Stimulated activated CD4-positive, alpha-beta T cell treated with anti-CD3 and anti-CD28 coated beads, Interleukin-15, amount 100 ng/mL, for 1 hour (primary cell): ENCODE data around the gene RANBP17.

Source experiments
- DNase-seq, 2 donors: peaks; one replicate each; pipeline ENCODE4 v3.0.0-alpha.2; 2020; ENCODE audit warnings: low read depth in 1 of 2, low spot score in 1 of 2

Gene RANBP17

DNA sequence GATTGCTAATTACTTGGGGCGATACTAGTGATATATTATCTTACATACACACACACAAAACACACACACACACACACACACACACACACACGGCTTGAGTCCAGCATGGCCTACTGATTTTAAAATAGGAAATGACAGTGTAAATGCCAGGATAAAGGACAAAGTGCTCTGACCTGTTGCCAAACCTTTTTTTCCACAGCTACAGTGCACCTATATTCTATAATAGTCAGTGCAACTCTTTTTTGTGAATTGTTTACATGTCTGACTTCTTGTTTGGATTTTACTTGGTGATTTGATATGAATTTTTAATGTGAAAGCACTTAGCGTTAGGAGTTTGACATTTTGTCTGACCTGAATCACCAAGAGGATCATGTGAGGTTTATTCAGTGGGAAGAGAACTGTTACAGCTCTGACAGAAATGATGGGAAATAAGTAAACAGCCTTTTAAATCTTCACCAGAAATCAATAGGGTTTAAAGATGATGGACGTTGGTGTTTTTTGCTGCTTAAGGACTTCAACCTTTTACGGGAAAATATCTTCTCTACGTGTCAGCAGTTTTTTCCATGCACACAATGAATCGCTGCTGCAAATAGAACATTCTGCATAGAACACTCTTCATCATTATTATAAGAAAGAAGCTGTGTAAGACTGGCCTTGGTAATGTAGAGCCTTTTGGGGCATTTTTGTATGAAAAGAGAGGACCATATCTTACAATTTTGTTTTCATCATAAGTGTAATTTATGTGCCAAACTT lies 218.5 kb downstream of the RANBP17 start:
- no peak for DNase-seq

DNA sequence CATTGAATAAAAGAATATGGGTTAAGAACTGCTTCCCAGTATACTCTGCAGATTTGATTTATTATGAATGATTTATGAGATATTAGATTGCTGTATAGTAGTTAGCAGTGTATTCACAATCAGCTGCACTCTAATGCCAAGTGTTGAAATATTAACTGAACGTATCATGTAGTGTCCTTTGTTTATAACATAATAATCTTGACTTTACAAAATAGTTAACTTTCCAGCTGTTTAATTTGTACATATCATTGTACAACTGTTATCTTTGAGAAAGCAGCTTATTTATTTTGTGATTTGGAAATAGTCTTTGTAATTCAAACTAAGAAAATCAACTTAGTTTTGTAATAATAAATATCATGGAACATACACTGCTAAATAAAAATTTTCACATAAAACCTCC lies 219.5 kb downstream of the RANBP17 start:
- DNase-seq, result no peak

- no peak for DNase-seq
Observed at GRCh38 chr5:171092194-171092593, 230.4 kb downstream of the RANBP17 start.

- DNase-seq, result no peak
Observed at GRCh38 chr5:171093598-171093997, 231.8 kb downstream of the RANBP17 start.

DNA sequence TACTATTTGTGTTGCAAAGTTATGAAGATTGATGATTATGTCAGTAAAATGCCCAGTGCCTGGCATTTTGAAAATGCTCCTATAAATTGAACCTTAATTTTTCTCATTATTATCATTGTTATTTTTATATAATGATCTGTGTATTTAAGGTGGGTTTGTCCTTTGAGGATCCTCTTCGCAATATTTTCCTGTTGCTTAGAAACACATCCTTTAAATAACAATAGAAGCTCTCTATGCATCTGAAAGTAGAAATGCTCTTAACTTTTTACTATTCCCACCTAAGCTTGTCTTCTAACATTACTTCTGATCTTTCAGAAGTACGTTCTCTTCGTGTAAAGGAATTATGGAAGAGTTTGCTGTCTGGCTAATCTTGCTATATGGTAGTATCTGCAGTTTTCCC lies 232.5 kb downstream of the RANBP17 start:
- no peak for DNase-seq

DNA sequence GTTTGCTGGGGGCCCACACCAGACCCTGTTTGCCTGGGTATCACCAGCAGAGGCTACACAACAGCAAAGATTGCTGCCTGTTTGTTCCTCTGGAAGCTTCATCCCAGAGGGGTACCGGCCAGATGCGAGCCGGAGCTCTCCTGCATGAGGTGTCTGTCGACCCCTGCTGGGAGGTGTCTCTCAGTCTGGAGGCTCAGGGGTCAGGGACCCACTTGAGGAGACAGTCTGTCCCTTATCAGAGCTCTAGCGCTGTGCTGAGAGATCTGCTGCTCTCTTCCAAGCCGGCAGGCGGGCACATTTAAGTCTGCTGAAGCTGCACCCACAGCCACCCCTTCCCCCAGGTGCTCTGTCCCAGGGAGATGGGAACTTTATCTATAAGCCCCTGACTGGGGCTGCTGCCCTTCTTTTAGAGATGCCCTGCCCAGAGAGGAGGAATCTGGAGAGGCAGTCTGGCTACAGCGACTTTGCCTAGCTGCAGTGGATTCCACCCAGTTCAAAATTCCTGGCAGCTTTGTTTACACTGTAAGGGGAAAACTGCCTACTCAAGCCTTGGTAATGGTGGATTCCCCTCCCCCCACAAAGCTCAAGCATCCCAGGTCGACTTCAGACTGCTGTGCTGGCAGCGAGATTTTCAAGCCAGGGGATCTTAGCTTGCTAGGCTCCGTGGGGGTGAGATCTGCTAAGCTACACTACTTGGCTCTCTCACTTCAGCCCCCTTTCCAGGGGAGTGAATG lies 241.2 kb downstream of the RANBP17 start:
- no peak for DNase-seq

DNA sequence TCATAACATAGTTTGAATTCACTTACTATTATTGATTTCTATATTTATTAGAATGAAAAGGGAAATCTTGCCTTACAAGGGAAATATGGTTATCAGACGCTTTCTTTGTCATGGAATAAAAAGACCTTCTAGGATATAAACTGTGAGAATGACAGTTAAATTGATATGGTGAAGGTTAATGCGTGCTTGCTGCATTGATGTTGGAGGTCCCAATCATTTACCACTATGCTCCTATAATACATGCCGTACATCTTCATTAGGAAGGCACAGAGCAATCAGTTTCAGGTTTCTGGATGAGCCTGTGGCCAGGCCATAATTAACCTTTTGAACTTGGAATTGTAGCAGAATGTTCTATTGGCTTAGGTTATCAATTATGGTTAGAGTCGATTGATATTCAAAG lies 245.9 kb downstream of the RANBP17 start:
- DNase-seq, result no peak

GRCh38 chr5:171115519-171115918 lies 253.7 kb downstream of the RANBP17 start:
- no peak for DNase-seq

GRCh38 chr5:171116719-171117118 lies 254.9 kb downstream of the RANBP17 start:
- no peak for DNase-seq

DNA sequence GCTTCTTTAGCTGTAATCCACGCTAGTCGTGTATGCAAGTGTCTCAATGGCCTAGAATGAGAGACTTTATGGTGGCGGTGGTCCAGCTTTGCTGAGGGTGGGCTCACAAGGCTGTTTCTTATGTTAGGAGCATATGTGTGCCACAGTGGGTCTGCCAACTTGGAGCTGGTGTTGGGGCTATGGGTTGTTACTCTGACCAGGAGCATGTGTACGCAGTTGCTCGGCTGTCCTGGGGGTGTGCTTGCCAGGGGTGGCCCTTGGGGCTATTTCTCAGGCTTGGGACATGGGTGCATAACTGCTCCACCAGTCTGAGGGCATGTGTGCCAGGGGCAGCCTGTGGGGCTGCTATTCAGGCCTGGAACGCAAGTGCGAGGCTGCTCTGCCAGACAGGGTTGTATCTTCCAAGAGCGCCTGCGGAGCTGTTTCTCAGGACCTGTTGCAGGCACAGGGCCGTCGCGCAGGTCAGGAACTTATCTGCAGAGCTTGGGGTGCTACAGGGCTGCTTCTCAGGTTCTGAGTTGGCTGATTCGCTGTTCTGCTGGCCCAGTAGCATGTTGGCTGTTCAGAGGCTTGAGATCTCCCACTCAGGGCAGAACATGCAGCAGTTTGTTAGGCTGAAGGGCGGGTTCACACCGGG lies 259.3 kb downstream of the RANBP17 start:
- no peak for DNase-seq

DNA sequence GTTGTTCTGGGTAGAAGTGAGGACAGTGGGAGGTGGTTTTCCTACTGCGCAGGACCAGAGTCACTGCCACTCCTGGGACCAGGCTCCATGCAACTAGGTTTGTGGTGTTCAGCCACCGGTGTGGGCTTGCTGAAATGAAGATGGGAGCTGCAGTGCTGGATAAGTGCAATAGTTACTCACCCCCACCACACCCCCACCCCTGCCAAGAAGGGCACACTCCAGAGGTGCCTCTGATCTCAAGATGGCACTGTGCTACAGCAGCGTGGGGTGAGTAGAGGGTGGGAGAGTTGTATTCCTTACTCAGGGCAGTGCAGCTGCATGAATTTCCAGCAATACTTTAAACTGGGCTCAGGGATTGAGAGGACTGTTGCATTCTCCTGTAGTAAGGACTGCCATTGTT lies 259.8 kb downstream of the RANBP17 start:
- DNase-seq, result no peak

DNA sequence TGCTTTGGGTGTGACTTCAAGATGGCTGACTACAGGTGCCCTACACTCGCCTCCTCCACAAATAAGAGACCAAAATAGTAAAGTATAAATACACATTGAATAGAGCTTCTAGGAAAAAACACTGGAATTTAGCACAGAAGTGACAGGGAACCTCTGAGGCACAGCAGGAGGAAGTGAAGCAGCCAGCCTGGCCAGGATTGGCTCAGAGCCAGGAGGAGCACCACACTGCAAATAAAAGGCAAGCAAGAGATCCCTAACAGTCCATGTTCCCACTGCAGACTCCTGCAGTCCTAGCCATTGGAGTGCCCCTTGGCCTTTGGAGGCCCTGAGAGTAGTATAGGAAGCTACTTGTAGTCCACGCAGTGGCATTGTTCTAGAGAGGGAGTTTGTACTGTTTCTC lies 260.6 kb downstream of the RANBP17 start:
- no peak for DNase-seq

DNA sequence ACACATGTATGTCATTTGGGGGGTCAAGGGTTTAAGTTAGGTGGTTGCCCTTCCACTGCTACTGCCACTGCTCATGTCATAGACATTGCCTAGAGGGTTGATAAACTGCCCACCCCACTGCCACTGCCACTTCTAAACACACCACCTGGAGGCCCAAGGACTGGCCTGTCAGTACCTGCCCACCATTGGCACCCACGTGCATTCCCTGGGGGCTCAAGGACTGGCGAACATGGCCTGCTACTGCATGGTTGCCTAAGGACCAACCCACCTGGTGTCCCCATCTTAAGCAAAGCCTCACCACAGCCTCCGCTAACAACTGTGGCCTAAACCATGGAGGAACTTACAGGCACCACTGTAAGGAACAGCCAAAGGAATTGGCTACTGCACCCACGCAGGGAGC lies 261.6 kb downstream of the RANBP17 start:
- no peak for DNase-seq

GRCh38 chr5:171127314-171127713 lies 265.5 kb downstream of the RANBP17 start:
- no peak for DNase-seq

GRCh38 chr5:171128136-171128535 lies 266.3 kb downstream of the RANBP17 start:
- no peak for DNase-seq

GRCh38 chr5:171129308-171129707 lies 267.5 kb downstream of the RANBP17 start:
- no peak for DNase-seq

GRCh38 chr5:171131497-171131896 lies 269.7 kb downstream of the RANBP17 start:
- DNase-seq, result no peak

DNA sequence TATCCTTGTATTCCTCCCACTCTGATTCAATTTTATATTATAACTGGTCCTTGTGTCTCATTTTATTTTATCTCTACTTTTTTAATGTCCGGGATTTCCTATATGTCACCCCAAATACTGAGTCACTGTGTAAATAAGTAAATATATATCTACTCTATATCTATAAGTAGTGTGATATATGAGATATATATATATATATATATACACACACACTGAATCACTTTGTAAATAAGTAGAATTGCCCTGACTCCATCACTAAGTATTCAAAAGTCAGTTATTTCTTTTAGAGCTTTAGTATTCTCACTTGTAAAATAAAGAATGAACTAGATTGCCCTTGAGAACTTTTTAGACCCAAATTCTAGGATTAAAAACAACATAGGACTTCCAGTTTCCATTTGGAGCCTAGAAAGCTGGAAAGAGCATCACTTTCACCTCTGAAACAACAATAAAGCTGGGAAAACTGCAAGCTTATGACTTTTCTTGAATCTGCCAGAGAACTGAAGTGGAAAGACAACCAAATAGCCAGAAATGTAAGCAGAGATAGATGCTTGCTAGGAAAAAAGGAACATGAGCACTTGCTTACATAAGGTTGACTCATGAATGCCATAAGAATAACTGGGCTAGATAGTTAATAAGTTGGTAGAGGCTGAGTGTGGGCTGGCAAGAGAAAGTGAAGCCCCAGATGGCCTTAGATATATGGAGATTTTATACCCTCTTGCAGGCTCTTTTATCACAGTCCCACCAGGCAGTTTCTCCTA lies 276.1 kb downstream of the RANBP17 start:
- no peak for DNase-seq

- DNase-seq, result no peak
Observed at GRCh38 chr5:171139227-171139626, 277.4 kb downstream of the RANBP17 start.

DNA sequence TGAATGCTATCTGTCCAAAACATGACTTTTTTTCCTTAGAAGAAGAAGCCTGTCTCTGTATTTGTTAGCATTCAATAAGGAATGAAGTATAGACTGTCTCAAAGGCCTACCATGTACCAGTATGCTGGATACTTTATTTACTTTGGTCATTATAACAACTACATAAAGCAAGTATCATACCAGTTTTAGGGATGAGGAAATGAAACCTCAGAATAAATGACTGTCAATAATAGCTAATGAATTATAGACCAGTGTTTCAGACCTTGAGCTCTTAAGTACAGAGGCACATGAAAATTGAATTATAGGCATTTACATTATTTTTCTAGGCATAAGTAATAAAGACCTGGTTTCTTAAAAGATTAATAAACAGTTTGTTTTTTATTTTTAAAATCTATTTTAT lies 280.8 kb downstream of the RANBP17 start:
- DNase-seq, result no peak

- no peak for DNase-seq
Observed at GRCh38 chr5:171143171-171143570, 281.4 kb downstream of the RANBP17 start.

DNA sequence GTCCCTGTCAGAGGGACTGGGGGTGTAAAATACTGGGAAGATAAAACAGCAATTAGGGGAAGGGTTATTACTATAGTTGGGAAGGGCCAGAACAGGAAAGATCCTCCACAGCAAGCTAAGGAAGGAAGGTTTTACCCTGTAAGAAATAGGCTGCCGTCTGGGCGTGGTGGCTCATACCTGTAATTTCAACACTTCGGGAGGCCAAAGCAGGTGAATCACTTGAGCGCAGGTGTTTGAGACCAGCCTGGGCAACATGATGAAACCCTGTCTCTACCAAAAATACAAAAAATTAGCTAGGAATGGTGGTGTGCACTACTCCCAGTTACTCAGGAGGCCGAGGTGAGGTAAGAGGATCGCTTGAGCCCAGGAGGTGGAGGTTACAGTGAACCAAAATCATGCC lies 282.1 kb downstream of the RANBP17 start:
- no peak for DNase-seq
